Ishikawa (cell line): ENCODE results near the gene DEPDC1B.

Source experiments
- CEBPB ChIP-seq: IDR thresholded peaks from 2 replicates; pipeline ENCODE4 v1.6.1; 2012
- CREB1 ChIP-seq: IDR thresholded peaks from 2 replicates; pipeline ENCODE4 v1.6.1; 2012; ENCODE audit warnings: low read depth
- EGR1 ChIP-seq: IDR thresholded peaks from 2 replicates; pipeline ENCODE4 v1.6.1; 2012
- EP300 ChIP-seq: IDR thresholded peaks from 2 replicates; pipeline ENCODE4 v1.6.1; 2012; ENCODE audit warnings: borderline replicate concordance
- FOXM1 ChIP-seq: IDR thresholded peaks from 2 replicates; pipeline ENCODE4 v1.6.1; 2012; ENCODE audit warnings: low read depth, borderline replicate concordance
- NFIC ChIP-seq: IDR thresholded peaks from 2 replicates; pipeline ENCODE4 v1.6.1; 2012
- RAD21 ChIP-seq: IDR thresholded peaks from 2 replicates; pipeline ENCODE4 v1.6.1; 2012; ENCODE audit warnings: low read depth
- TAF1 ChIP-seq: IDR thresholded peaks from 2 replicates; pipeline ENCODE4 v1.6.1; 2012; ENCODE audit warnings: low read depth, mild to moderate bottlenecking
- TCF12 ChIP-seq: IDR thresholded peaks from 2 replicates; pipeline ENCODE4 v1.6.1; 2012; ENCODE audit warnings: low read depth
- TEAD4 ChIP-seq: IDR thresholded peaks from 2 replicates; pipeline ENCODE4 v1.6.1; 2012
- YY1 ChIP-seq: IDR thresholded peaks from 2 replicates; pipeline ENCODE4 v1.6.1; 2012; ENCODE audit warnings: low read depth
- ZBTB7A ChIP-seq: IDR thresholded peaks from 2 replicates; pipeline ENCODE4 v1.6.1; 2012; ENCODE audit warnings: low read depth
- TF ChIP-seq, protein P1 (sequence below): IDR thresholded peaks from 2 replicates; pipeline ENCODE4 v1.6.1; 2012
- TF ChIP-seq, protein P2 (sequence below): IDR thresholded peaks from 2 replicates; pipeline ENCODE4 v1.6.1; 2012; ENCODE audit warnings: low read depth, mild to moderate bottlenecking
- TF ChIP-seq, protein P3 (sequence below): IDR thresholded peaks from 2 replicates; pipeline ENCODE4 v1.6.1; 2012

The DEPDC1B gene

DNA sequence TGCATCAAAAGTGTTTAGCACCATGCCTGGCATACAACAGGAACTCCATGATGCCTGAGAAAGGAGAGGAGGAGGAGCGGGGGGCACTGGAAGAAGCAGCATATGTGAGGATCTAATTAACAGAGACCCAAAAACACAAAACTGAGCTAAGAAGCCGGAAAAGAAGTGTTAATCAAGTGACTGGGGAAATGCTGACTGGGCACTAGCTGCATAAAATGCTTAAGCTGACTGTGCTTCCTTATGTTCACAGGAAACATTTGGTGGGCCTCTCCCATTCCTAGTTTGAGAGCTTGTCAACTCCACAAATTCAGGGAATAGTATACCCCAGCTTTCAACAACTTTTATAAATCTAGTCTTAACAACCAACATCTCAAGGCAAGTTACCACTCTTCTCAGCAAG is 26.6 kb downstream of the DEPDC1B start:
- TF ChIP-seq, protein P1, sequence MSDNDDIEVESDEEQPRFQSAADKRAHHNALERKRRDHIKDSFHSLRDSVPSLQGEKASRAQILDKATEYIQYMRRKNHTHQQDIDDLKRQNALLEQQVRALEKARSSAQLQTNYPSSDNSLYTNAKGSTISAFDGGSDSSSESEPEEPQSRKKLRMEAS, result no peak
- TF ChIP-seq TEAD4 (no peak), CEBPB (no peak), FOXM1 (no peak), EP300 (no peak), TCF12 (no peak), YY1 (no peak), CREB1 (no peak), EGR1 (no peak), ZBTB7A (no peak), TAF1 (no peak), RAD21 (no peak), NFIC (no peak)
- TF ChIP-seq, protein P2, sequence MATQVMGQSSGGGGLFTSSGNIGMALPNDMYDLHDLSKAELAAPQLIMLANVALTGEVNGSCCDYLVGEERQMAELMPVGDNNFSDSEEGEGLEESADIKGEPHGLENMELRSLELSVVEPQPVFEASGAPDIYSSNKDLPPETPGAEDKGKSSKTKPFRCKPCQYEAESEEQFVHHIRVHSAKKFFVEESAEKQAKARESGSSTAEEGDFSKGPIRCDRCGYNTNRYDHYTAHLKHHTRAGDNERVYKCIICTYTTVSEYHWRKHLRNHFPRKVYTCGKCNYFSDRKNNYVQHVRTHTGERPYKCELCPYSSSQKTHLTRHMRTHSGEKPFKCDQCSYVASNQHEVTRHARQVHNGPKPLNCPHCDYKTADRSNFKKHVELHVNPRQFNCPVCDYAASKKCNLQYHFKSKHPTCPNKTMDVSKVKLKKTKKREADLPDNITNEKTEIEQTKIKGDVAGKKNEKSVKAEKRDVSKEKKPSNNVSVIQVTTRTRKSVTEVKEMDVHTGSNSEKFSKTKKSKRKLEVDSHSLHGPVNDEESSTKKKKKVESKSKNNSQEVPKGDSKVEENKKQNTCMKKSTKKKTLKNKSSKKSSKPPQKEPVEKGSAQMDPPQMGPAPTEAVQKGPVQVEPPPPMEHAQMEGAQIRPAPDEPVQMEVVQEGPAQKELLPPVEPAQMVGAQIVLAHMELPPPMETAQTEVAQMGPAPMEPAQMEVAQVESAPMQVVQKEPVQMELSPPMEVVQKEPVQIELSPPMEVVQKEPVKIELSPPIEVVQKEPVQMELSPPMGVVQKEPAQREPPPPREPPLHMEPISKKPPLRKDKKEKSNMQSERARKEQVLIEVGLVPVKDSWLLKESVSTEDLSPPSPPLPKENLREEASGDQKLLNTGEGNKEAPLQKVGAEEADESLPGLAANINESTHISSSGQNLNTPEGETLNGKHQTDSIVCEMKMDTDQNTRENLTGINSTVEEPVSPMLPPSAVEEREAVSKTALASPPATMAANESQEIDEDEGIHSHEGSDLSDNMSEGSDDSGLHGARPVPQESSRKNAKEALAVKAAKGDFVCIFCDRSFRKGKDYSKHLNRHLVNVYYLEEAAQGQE, result no peak
- TF ChIP-seq, protein P3, sequence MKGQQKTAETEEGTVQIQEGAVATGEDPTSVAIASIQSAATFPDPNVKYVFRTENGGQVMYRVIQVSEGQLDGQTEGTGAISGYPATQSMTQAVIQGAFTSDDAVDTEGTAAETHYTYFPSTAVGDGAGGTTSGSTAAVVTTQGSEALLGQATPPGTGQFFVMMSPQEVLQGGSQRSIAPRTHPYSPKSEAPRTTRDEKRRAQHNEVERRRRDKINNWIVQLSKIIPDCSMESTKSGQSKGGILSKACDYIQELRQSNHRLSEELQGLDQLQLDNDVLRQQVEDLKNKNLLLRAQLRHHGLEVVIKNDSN, result no peak

DNA sequence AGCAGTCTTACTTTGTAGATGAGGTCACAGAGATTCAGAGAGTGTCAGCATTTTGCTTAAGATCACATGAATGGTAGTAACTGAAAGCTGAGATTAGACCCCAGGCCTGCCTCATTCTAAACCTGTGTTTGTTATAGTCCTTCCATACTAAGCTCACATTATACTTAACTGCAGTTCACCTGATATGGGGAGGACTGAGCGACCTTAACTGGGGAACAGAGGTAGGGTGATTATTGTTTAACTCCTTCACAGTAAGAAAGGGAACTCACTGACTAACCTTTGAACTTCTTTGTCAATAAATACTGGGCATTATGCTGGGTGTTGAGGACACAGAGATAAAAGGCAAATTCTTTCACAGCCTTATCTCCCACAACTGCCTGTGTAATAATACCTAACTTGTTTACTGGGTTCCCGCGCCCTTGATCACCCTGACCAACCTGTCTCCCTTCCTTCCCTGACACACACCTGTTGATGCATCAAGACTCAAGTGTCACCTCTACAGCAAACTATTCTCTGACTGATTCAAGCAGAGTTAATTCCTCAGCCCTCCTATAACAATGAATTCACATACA is 27.2 kb downstream of the DEPDC1B start:
- TF ChIP-seq RAD21 (no peak), EP300 (no peak)
- TF ChIP-seq, protein P2, result no peak

DNA sequence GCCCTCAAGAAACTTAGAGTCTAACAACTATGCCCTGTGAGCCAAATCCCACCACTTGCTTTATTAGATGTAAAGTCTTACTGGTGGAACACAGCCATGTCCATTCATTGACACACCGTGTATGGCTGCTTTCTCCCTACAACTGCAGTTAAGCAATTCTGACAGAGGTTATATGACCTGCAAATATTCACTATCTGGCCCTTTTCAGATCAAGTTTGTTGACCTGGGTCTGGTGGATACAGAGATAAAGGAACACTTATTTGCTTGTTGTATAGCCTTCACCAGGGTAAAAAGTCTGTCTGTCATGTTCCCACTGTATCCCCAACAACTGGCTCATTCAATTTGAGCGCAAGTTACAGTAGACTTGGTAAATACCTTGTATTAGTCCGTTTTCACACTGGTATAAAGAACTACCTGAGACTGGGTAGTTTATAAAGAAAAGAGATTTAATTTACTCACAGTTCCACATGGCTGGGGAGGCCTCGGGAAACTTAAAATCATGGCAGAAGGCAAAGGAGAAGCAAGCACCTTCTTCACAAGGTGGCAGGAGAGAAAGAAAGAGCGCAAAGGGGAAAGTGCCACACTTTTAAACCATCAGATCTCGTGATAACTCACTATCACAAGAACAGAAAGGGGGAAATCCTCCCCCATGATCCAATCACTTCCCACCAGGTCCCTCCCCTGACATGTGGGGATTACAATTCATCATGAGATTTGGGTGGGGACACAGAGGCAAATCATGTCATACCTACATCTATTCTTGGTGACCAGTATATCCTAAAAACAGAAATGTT is 27.9 kb downstream of the DEPDC1B start:
- no peak for TF ChIP-seq EGR1
- TF ChIP-seq FOXM1, result no peak
- TF ChIP-seq, protein P2, result no peak
- no peak for TF ChIP-seq ZBTB7A
- no peak for TF ChIP-seq TEAD4
- no peak for TF ChIP-seq NFIC
- TF ChIP-seq, protein P3, result no peak
- no peak for TF ChIP-seq EP300
- TF ChIP-seq TAF1, result no peak
- TF ChIP-seq, protein P1, result no peak
- TF ChIP-seq CREB1, result no peak
- TF ChIP-seq YY1, result no peak
- no peak for TF ChIP-seq RAD21
- no peak for TF ChIP-seq CEBPB
- TF ChIP-seq TCF12, result no peak

DNA sequence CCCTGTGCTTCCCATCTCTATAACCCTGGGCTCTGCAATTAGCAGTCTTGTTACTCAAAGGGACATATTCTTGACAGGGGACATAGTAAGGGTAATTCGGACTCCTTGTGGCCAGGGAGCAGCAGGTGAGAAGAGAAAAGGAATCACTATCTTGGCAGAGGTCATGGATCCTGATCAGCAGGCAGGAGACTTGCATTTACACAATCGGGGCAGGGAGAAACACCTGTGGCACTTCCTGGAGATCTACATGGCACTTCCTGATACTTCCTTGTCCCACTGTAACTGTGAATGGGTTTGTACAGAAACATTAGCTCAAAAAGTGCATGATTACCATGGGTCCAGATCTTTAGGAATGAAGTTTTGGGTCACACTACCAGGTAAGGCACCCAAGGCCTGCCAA is 29.2 kb downstream of the DEPDC1B start:
- TF ChIP-seq, protein P2, result no peak
- TF ChIP-seq TAF1, result no peak
- no peak for TF ChIP-seq EP300
- TF ChIP-seq EGR1, result no peak
- TF ChIP-seq TEAD4, result no peak
- TF ChIP-seq FOXM1, result no peak
- TF ChIP-seq, protein P3, result no peak
- no peak for TF ChIP-seq YY1
- TF ChIP-seq ZBTB7A, result no peak
- TF ChIP-seq, protein P1, result no peak
- TF ChIP-seq CEBPB, result no peak
- TF ChIP-seq CREB1, result no peak
